GM12872 (cell line): ENCODE measurements around the gene PCSK1.

Source experiments
- TF ChIP-seq, protein P1 (sequence below): IDR thresholded peaks from 3 replicates; pipeline ENCODE4 v1.5.1; 2011; ENCODE audit warnings: low read depth, mild to moderate bottlenecking, low read length, moderate library complexity; ENCODE audit not compliant: insufficient read depth

Gene PCSK1

DNA sequence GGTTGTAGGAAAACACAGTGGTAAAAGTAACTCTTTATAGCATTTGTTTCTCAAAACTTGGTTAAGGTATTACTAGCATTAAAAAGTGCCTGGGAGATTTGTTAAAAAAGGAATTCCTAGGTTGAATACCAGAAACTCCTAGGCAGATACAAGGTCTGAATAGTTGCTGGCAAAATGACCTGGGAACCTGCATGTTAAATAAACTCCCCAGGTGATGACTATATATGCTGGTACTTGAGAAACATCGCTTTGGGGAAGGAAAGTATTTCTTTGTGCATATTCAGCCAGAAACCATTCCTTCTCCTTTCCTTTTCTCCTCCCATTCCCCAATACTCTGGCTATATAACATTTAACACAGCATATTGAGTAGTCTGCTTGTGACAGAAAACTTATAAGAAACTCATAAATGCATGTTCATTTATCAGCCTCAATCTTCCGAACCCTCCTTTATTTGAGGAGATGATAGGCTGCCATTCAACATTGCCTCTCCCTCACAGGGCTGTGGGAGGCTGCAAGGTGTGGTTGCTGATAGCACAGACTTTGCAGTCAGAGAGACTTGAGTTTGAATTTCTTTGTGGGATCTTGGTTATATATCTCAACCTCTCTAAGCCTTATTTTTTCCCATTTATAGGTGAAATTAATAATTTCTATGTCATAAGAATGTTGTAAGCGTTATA, 28.7 kb downstream of the PCSK1 start:
- TF ChIP-seq, protein P1, sequence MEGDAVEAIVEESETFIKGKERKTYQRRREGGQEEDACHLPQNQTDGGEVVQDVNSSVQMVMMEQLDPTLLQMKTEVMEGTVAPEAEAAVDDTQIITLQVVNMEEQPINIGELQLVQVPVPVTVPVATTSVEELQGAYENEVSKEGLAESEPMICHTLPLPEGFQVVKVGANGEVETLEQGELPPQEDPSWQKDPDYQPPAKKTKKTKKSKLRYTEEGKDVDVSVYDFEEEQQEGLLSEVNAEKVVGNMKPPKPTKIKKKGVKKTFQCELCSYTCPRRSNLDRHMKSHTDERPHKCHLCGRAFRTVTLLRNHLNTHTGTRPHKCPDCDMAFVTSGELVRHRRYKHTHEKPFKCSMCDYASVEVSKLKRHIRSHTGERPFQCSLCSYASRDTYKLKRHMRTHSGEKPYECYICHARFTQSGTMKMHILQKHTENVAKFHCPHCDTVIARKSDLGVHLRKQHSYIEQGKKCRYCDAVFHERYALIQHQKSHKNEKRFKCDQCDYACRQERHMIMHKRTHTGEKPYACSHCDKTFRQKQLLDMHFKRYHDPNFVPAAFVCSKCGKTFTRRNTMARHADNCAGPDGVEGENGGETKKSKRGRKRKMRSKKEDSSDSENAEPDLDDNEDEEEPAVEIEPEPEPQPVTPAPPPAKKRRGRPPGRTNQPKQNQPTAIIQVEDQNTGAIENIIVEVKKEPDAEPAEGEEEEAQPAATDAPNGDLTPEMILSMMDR = no peak

DNA sequence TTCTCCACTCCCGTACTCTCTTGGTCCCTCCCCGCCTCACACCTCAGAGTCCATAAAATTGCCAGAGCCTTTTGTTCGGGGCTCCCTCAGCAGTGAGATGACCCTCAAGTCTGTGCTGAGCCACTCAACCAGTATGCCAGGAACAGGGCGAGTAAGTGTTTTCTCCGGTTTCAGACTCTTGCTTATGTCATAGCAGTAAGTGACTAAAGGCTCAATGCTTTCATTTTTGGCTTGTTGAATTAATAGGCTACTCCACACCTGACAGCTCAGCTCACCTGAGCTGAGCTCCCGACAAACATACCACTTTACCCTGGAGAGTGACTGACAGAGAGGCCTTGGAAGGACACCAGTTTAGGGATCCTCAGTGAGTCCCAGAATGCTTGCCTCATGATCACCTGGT, 30.5 kb downstream of the PCSK1 start:
- TF ChIP-seq, protein P1 = no peak

DNA sequence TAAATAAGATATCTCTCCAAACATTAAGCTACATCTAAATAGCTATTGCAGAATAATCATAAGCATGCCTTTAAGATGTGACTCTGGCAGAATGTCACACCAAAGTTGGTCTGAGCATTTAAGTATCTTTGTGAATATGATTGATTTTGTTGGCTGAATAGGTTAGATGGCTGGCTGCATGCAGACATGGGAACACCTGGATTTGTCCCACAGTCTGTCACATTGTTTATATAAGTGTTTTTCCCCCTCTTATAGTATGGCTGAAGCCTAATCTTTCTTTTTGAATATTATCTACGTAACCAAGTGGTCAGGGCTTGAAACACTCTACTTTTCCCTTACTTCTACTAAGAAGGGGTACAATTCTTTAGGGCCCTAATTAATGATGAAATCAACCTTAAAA, 36.2 kb downstream of the PCSK1 start:
- TF ChIP-seq, protein P1 = no peak

DNA sequence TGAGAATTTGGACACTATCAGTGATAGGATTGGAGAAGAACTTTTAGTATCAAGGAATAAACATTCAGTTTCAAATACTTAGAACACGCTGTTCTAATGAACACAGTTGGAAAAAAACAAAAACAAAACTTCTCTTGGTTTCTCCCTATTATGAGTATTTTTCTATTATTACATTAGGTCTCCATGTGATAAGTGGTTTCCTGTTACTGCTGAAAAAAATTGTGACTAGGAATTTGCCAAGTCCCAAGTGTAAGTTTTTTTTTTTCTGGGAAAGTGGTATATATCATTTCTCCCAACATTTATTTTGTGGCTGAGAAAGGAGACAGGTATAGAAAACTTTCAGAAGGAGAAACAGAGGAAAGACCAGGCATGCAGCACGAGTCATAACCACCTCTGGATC, 41.1 kb downstream of the PCSK1 start:
- TF ChIP-seq, protein P1 = no peak

DNA sequence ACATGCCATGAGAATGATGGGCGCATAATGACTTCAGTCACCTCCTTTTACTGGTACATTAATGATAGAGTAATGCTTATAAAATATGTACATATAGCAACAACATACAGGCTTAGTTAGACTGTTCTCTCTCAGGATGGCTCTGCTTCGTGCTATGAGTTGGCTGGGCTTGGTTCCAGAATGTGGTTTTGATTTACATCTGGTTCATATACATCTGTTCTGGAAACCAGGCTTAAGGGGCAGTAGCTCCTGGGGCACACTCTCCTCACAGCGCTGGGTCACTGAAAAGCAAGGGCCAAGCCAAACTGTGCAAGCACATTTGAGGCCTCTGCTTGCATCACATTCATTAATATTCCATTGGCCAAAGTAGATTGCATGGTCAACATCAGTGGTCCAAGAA, 44.9 kb downstream of the PCSK1 start:
- TF ChIP-seq, protein P1 = no peak

DNA sequence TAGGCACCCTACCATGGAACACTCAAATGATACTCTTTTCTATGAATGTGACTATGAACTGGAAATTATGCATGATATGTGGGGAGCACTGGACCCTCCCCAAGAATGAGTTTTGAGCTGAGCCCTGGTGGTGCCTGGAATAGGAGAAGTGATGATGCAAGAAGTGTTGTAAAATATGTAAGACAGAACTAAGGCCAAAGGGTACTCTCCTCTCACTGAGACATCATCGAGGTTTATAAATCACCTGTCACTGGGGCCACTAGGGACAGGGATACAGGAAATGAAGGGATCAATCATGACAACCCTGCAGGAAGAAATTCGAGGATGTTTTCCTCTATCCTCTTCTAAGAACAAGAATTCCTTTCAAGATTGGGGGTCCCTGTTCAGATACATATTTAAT, 45.4 kb downstream of the PCSK1 start:
- TF ChIP-seq, protein P1 = no peak

DNA sequence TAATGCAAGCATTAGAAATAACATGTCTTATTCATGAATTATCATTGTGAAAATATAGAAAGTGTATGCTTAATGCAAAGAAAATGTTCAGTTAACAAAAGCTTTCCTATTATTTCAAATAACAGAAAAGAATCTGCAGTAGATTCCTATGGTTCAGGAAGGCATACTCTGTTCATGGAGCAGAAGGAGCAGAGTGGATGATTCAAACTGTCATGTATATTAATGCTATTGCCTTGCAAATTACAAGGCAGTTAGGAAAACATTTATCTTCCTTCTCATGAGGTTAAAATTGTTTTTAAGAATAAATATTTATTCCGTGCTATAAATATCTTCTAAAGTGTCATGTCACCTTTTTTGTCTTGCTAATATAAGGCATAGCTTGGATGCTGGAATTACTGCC, 47.5 kb downstream of the PCSK1 start:
- TF ChIP-seq, protein P1 = no peak
